Erythroblast (primary cell): Measurements from ENCODE around the gene CC2D1A.

Experiments used
- GATA1 ChIP-seq: IDR thresholded peaks from 2 replicates; pipeline ENCODE4 v1.6.1; 2011; ENCODE audit warnings: low read depth, mild to moderate bottlenecking, control low read depth, low read length, moderate library complexity
- POLR2A ChIP-seq: IDR thresholded peaks from 2 replicates; pipeline ENCODE4 v1.6.1; 2011; ENCODE audit warnings: mild to moderate bottlenecking, low read length

DNA sequence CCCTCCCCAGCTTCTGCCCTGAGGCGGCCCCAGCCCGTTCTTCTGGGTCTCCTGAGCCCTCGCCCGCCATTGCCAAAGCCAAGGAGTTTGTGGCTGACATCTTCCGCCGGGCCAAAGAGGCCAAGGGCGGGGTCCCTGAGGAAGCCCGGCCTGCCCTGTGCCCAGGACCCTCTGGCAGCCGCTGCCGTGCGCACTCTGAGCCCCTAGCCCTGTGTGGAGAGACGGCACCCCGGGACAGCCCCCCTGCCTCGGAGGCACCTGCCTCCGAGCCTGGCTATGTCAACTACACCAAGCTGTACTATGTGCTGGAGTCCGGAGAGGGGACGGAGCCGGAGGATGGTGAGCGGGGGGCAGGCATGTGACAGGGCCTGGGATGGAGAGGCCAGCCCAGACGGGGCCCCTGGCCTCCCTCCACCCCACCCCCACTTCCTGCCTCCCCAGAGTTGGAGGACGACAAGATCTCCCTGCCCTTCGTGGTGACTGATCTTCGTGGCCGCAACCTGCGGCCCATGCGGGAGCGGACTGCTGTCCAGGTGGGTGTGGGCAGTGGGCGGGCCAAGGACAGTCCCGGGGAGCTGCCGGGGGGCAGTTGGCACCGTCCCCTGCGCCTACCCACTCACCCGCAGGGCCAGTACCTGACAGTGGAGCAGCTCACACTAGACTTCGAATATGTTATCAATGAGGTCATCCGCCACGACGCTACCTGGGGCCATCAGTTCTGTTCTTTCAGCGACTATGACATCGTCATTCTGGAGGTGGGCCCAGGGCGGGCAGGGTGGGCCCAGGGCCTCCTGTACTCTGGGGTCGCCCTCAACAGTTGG, 53.4 kb downstream of the CC2D1A start:
- TF ChIP-seq GATA1, result no peak
- no peak for TF ChIP-seq POLR2A
